ENCODE measurements around the gene MMP23B. TPM values are rescaled to one million over a fixed set of nuclear protein-coding genes. Genes with fewer than 3 reads are reported as not detected.
"Not testable (repeated sequence)": the region's sequence is repeated elsewhere in the genome, so short reads cannot be mapped to it uniquely, and the experiment has no call there.

MMP23B gene
- total RNA-seq, 1 donor from 2014 or later, result 0.35 TPM

DNA sequence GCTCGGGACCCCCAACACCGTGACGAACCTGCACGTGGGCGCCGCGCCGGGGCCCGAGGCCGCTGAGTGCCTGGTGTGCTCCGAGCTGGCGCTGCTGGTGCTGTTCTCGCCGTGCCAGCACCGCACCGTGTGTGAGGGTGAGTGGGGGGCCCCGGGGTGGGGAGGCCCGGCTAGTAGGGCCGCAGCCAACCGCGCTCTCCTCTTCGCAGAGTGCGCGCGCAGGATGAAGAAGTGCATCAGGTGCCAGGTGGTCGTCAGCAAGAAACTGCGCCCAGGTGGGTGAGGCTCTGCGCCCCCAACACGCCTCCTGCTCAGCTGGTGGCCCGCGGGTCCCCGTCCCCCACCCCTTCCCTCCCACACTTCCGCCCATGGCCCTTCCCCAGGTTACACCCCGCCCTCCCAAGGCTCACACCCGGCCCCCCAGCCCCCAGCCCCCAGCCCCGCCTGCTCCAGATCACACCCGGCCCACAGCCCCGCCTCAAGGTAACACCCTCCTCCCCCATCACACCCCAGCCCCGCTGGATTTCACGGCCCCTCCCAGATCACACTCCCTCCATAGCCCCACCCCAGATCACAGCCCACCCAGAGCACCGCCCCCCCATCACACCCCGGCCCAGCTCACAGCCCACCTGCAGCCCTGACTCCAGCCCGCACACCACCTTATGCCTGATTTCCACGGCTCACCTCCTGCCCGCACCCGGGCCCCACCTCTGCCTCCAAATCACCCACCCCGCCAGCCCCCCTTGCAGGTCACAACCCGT lies 2.4 kb upstream of the MMP23B start:
- Mint-ChIP-seq H3K4me3 (peak overlapping the region; percentile 62), H3K36me3 (ENCODE audit: low read depth) (no peaks in the 10 kb centered on the region), H3K9me3 (no peaks in the 10 kb centered on the region), H3K27ac (peak overlapping the region; percentile 35), H3K27me3 (peaks cover 4% of the 10 kb centered on the region), H3K4me1 (peaks cover 6% of the 10 kb centered on the region)
- no peak for DNase-seq
- TF ChIP-seq, protein P1, sequence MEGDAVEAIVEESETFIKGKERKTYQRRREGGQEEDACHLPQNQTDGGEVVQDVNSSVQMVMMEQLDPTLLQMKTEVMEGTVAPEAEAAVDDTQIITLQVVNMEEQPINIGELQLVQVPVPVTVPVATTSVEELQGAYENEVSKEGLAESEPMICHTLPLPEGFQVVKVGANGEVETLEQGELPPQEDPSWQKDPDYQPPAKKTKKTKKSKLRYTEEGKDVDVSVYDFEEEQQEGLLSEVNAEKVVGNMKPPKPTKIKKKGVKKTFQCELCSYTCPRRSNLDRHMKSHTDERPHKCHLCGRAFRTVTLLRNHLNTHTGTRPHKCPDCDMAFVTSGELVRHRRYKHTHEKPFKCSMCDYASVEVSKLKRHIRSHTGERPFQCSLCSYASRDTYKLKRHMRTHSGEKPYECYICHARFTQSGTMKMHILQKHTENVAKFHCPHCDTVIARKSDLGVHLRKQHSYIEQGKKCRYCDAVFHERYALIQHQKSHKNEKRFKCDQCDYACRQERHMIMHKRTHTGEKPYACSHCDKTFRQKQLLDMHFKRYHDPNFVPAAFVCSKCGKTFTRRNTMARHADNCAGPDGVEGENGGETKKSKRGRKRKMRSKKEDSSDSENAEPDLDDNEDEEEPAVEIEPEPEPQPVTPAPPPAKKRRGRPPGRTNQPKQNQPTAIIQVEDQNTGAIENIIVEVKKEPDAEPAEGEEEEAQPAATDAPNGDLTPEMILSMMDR (IDR thresholded peaks at IDR 0.05), result no peak
- ChIA-PET CTCF (no interaction called here), POLR2A (interaction anchor here (0.5 to 4.1 kb wide), 11 partner anchors 9 to 817 kb away, joined by 3 to 35 read pairs (median 4); partner anchors contain the start of gene MIB2)
- peak; percentile 48 for ATAC-seq (ENCODE audit: low read depth)
- intact Hi-C loops (cut with micrococcal nuclease), result loop anchor here (2.0 to 5.0 kb wide), 3 partner anchors 15 to 278 kb away; partner anchors contain the start of genes MIB2 and SSU72

DNA sequence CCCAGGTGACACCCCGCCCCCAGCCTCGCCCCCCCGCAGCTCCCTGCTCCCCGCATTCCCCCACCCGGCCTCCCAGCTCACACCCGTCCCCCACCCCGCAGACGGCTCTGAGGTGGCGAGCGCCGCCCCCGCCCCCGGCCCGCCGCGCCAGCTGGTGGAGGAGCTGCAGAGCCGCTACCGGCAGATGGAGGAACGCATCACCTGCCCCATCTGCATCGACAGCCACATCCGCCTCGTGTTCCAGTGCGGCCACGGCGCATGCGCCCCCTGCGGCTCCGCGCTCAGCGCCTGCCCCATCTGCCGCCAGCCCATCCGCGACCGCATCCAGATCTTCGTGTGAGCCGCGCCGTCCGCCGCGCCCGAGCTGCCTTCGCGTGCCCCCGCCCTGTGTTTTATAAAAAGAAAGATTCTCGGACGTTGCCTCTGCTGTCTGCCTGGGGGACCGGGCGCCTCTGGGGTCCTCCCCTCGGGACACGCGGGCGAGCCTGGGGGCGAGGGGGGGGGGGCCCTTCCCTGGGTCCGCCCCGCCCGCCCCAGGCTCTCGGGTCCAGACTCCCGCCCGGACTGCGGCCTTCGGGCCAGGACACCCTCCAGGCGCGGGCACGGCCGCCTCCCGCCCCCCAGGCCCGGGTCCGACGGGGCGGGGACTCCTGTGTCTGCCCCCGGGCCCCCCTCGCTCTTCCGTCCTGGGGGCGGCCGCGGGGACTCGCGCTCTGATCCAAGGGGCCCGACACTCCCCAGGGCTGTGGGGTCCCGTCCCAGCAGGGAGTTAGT lies 1.6 kb upstream of the MMP23B start:
- POLR2A ChIA-PET, result interaction anchor here (0.5 to 4.1 kb wide), 12 partner anchors 10 to 918 kb away, joined by 3 to 35 read pairs (median 5); partner anchors contain the start of gene MIB2

DNA sequence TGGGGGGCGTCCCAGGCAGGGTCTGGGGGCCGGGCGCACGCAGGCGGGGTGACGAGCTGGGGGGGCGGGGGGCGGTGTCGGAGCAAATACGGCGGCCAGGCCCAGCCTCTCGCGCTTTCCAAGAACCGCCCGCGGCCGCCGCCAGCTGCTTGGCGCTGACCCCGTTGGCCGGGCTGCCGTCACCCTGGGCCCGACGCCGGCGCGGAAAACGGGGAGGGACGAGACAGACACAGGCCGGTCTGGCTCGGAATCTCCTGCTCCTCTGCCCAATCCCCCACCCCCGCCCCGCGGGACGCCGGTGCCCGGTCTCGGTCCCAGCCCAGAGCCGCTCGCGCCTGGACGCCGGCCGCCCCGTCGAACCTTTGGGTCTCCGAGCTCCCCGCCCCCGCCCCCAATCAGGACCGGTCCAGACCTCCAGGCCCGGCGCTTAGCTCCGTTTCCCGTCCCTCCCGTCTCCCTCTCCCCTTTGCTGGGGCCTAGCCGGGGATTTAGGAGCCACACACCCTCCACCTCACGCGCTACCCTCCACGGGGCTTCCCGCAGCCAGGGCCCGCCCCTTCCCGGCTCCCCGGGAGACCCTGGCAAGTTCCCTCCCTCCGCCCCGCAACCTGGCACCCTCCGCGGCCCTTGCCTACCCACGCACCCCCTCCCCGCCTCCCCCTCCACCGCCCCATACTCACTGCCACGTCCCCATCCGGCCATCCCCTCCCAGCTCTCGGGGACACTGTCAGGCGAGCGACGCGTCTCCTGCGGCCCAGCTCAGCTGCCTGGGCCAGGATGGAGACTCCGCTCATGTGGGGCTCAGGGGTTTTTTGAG lies 800 bp upstream of the MMP23B start:
- Mint-ChIP-seq H3K36me3 (ENCODE audit: low read depth) (peaks cover under 1% of the 10 kb centered on the region), H3K4me1 (peaks cover 6% of the 10 kb centered on the region), H3K9me3 (no peaks in the 10 kb centered on the region), H3K27ac (no peak overlapping the region), H3K4me3 (no peak overlapping the region), H3K27me3 (peaks cover 4% of the 10 kb centered on the region)
- CTCF ChIA-PET, result no interaction called here
- DNase-seq (no peak), ATAC-seq (ENCODE audit: low read depth) (no peak)
- POLR2A ChIA-PET, result interaction anchor here (0.6 to 4.1 kb wide), 7 partner anchors 15 to 917 kb away, joined by 3 to 35 read pairs (median 6); partner anchors contain the start of gene MIB2
- intact Hi-C loops (cut with micrococcal nuclease), result loop anchor here (2.0 to 5.0 kb wide), 3 partner anchors 16 to 276 kb away; partner anchors contain the start of genes MIB2 and SSU72
- TF ChIP-seq, protein P1 (IDR thresholded peaks at IDR 0.05), result no peak

More for the DNA sequence above, 1.6 kb upstream of the MMP23B start:
- Mint-ChIP-seq H3K27me3 (peaks cover 4% of the 10 kb centered on the region), H3K9me3 (no peaks in the 10 kb centered on the region), H3K27ac (peak overlapping the region; percentile 82), H3K36me3 (ENCODE audit: low read depth) (no peaks in the 10 kb centered on the region), H3K4me3 (peak overlapping the region; percentile 82), H3K4me1 (peaks cover 6% of the 10 kb centered on the region)
- TF ChIP-seq, protein P1 (IDR thresholded peaks at IDR 0.05), result no peak
- intact Hi-C loops (cut with micrococcal nuclease), result loop anchor here (2.0 to 5.0 kb wide), 3 partner anchors 16 to 277 kb away; partner anchors contain the start of genes MIB2 and SSU72
- DNase-seq (peak; percentile 90), ATAC-seq (ENCODE audit: low read depth) (peak; percentile 80)
- CTCF ChIA-PET, result no interaction called here

DNA sequence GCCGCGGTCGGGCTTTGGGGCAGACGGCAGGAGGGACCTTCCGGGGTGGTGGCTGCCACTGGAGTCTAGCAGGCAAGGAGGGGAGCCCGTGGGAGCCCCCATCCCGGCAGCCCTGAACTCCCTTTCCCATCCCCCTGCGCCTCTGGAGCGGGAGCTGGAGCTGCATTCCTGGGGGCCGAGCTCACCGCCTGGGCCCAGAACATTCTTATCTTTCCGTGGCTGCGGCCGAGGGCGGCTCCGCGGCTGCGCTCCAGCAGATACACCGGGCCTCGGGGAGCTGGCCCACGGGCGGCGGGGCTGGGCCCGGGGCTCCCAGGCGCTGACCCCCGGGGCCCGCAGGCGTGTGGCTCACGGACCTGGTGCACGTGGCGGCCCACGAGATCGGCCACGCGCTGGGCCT lies 1.4 kb downstream of the MMP23B start:
- H3K27me3 Mint-ChIP-seq; DNase-seq; H3K9me3 Mint-ChIP-seq; CTCF ChIA-PET; H3K4me3 Mint-ChIP-seq; ATAC-seq (ENCODE audit: low read depth); H3K4me1 Mint-ChIP-seq; POLR2A ChIA-PET; H3K27ac Mint-ChIP-seq: not testable (repeated sequence)
- peaks cover 15% of the 10 kb centered on the region for H3K36me3 Mint-ChIP-seq (ENCODE audit: low read depth)
- intact Hi-C loops (cut with micrococcal nuclease), result loop anchor here (5.0 kb wide), 1 partner anchor 274 kb away; no protein-coding TSS in a partner anchor

GRCh38 chr1:1634613-1635012 lies 2.6 kb downstream of the MMP23B start:
- H3K4me1 Mint-ChIP-seq; CTCF ChIA-PET; POLR2A ChIA-PET; H3K4me3 Mint-ChIP-seq; H3K9me3 Mint-ChIP-seq; ATAC-seq (ENCODE audit: low read depth); H3K27me3 Mint-ChIP-seq; DNase-seq; H3K27ac Mint-ChIP-seq: not testable (repeated sequence)
- peaks cover 19% of the 10 kb centered on the region for H3K36me3 Mint-ChIP-seq (ENCODE audit: low read depth)
- intact Hi-C loops (cut with micrococcal nuclease), result loop anchor here (5.0 kb wide), 1 partner anchor 273 kb away; no protein-coding TSS in a partner anchor

- not testable (repeated sequence) for H3K27ac Mint-ChIP-seq
Measured at GRCh38 chr1:1636621-1637478, 4.9 kb downstream of the MMP23B start.

GRCh38 chr1:1637479-1637875 lies 5.5 kb downstream of the MMP23B start:
- H3K27me3 Mint-ChIP-seq; H3K4me3 Mint-ChIP-seq; ATAC-seq (ENCODE audit: low read depth); H3K27ac Mint-ChIP-seq; H3K4me1 Mint-ChIP-seq; DNase-seq; intact Hi-C loops (cut with micrococcal nuclease); POLR2A ChIA-PET; CTCF ChIA-PET; H3K9me3 Mint-ChIP-seq: not testable (repeated sequence)
- peaks cover 23% of the 10 kb centered on the region for H3K36me3 Mint-ChIP-seq (ENCODE audit: low read depth)

More at GRCh38 chr1:1636621-1637478, 4.9 kb downstream of the MMP23B start:
- H3K36me3 Mint-ChIP-seq (ENCODE audit: low read depth), result peaks cover 23% of the 10 kb centered on the region
- H3K4me3 Mint-ChIP-seq; CTCF ChIA-PET; ATAC-seq (ENCODE audit: low read depth); intact Hi-C loops (cut with micrococcal nuclease); H3K27me3 Mint-ChIP-seq; H3K4me1 Mint-ChIP-seq; POLR2A ChIA-PET; DNase-seq; H3K9me3 Mint-ChIP-seq: not testable (repeated sequence)
